Large intestine (tissue), 3 donors: ENCODE measurements around the gene B4GALNT3. TPM values are rescaled to one million over a fixed set of nuclear protein-coding genes. Genes with fewer than 3 reads are reported as not detected.
"Not testable (repeated sequence)": the region's sequence is repeated elsewhere in the genome, so short reads cannot be mapped to it uniquely, and the experiment has no call there.

ENCODE experiments used
- DNase-seq, 2 donors: peaks; one replicate each; pipeline versions ENCODE4 v3.0.0 to v3.0.0-alpha.2; 2013
- H3K27ac ChIP-seq: one replicate; pipeline ENCODE4 v1.5.1; 2013; ENCODE audit warnings: low read length
- H3K27me3 ChIP-seq: 2 replicates; pipeline ENCODE4 v1.6.1; 2013; ENCODE audit warnings: low read length; ENCODE audit not compliant: control insufficient read depth, insufficient read depth
- H3K36me3 ChIP-seq: 2 replicates; pipeline ENCODE4 v1.6.1; 2013; ENCODE audit warnings: low read length; ENCODE audit not compliant: control insufficient read depth, insufficient read depth
- H3K4me1 ChIP-seq: one replicate; pipeline ENCODE4 v1.6.1; 2013; ENCODE audit warnings: low read length; ENCODE audit not compliant: control insufficient read depth, insufficient read depth
- H3K4me3 ChIP-seq: one replicate; pipeline ENCODE4 v1.5.1; 2013; ENCODE audit warnings: low read length
- H3K9me3 ChIP-seq: one replicate; pipeline ENCODE4 v1.6.1; 2013; ENCODE audit warnings: mild to moderate bottlenecking, low read depth, low read length, moderate library complexity; ENCODE audit not compliant: control insufficient read depth
- WGBS: methylation state at CpG from one replicate; pipeline ENCODE4 v1.1.5; 2013; ENCODE audit warnings: low lambda C conversion rate; ENCODE audit not compliant: insufficient coverage; 5-methylcytosine and 5-hydroxymethylcytosine counted together
- polyA plus RNA-seq: library from polyadenylated mRNA; unstranded; fragments of 120-200 nt; gene quantifications from one replicate; pipeline ENCODE4 v1.2.1, GENCODE V29; 2013

Gene B4GALNT3
- polyA plus RNA-seq, 1 donor: 5.9 TPM

GRCh38 chr12:575129-575502, 115.4 kb downstream of the B4GALNT3 start:
- no CpG with 5 or more reads among the region's 7 CpGs for WGBS
- DNase-seq: no peak

GRCh38 chr12:575948-576614, 116.3 kb downstream of the B4GALNT3 start:
- no peak overlapping the region for H3K27ac ChIP-seq
- peaks cover 2% of the 10 kb centered on the region for H3K9me3 ChIP-seq
- H3K27me3 ChIP-seq: no peaks in the 10 kb centered on the region
- no CpG with 5 or more reads among the region's 39 CpGs for WGBS
- peaks cover 9% of the 10 kb centered on the region for H3K4me1 ChIP-seq
- H3K4me3 ChIP-seq: no peak overlapping the region
- peak; percentile 64 to 85 for DNase-seq
- no peaks in the 10 kb centered on the region for H3K36me3 ChIP-seq

More at GRCh38 chr12:575129-575502, 115.4 kb downstream of the B4GALNT3 start:
- Histone ChIP-seq H3K27me3 (no peaks in the 10 kb centered on the region), H3K4me1 (peaks cover 16% of the 10 kb centered on the region), H3K9me3 (peaks cover 2% of the 10 kb centered on the region), H3K4me3 (no peak overlapping the region), H3K36me3 (no peaks in the 10 kb centered on the region), H3K27ac (no peak overlapping the region)

DNA sequence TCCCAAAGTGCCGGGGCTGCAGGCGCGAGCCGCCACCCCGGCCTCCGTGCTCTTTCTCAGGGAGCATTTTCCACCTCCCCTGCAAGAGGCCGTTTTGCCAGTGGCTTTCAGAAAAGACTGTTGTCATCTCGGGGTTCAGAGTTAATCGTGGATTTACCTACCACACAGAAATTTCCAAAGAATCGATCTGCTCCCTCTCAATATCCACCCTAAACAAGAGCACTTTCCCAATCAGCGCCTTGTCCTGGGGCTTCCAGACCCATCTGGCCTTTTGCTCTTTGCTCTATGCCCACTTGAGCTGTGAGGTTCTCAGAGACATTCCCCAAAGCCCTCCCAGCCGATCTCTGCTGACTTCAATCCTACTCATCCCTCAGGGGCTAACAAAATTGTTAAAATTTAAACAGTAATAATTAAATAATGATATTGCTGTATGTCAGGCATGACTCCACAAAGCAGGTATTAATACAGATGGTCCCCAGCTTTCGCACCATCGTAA, 116.9 kb downstream of the B4GALNT3 start:
- no peak for DNase-seq
- Histone ChIP-seq H3K36me3 (no peaks in the 10 kb centered on the region), H3K4me3 (no peak overlapping the region), H3K9me3 (peaks cover 2% of the 10 kb centered on the region), H3K4me1 (peaks cover 7% of the 10 kb centered on the region), H3K27me3 (no peaks in the 10 kb centered on the region), H3K27ac (no peak overlapping the region)
- no CpG with 5 or more reads among the region's 14 CpGs for whole genome bisulfite sequencing

GRCh38 chr12:577994-578747, 118.4 kb downstream of the B4GALNT3 start:
- not testable (repeated sequence) for H3K27ac ChIP-seq, H3K4me1 ChIP-seq, H3K27me3 ChIP-seq, H3K4me3 ChIP-seq, H3K9me3 ChIP-seq, DNase-seq, H3K36me3 ChIP-seq
- no CpG with 5 or more reads among the region's 19 CpGs for WGBS

GRCh38 chr12:578748-579419, 119.1 kb downstream of the B4GALNT3 start:
- Histone ChIP-seq H3K9me3 (peaks cover 2% of the 10 kb centered on the region), H3K27me3 (no peaks in the 10 kb centered on the region), H3K4me3 (no peak overlapping the region), H3K27ac (no peak overlapping the region), H3K4me1 (peaks cover 10% of the 10 kb centered on the region), H3K36me3 (no peaks in the 10 kb centered on the region)
- DNase-seq: no peak
- 33% methylated on average over 1 of the region's 7 CpGs for WGBS

GRCh38 chr12:579420-580110, 119.8 kb downstream of the B4GALNT3 start:
- peaks cover 2% of the 10 kb centered on the region for H3K9me3 ChIP-seq
- H3K27me3 ChIP-seq: no peaks in the 10 kb centered on the region
- no peak overlapping the region for H3K4me3 ChIP-seq
- H3K27ac ChIP-seq: no peak overlapping the region
- DNase-seq: no peak
- H3K4me1 ChIP-seq: peaks cover 10% of the 10 kb centered on the region
- H3K36me3 ChIP-seq: no peaks in the 10 kb centered on the region
- 79% methylated on average over 3 of the region's 9 CpGs for WGBS

- no peak overlapping the region for H3K4me3 ChIP-seq
- H3K4me1 ChIP-seq: peaks cover 8% of the 10 kb centered on the region
- no CpG with 5 or more reads among the region's 4 CpGs for WGBS
- H3K27ac ChIP-seq: no peak overlapping the region
- H3K9me3 ChIP-seq: peaks cover 2% of the 10 kb centered on the region
- DNase-seq: no peak
- no peaks in the 10 kb centered on the region for H3K27me3 ChIP-seq
- H3K36me3 ChIP-seq: no peaks in the 10 kb centered on the region
Measured at GRCh38 chr12:580813-581212, 121.1 kb downstream of the B4GALNT3 start.

- H3K4me3 ChIP-seq: no peak overlapping the region
- DNase-seq: no peak
- H3K4me1 ChIP-seq: peaks cover 4% of the 10 kb centered on the region
- H3K27ac ChIP-seq: no peak overlapping the region
- WGBS: no CpG with 5 or more reads among the region's 5 CpGs
- peaks cover 2% of the 10 kb centered on the region for H3K9me3 ChIP-seq
- H3K36me3 ChIP-seq: no peaks in the 10 kb centered on the region
- H3K27me3 ChIP-seq: no peaks in the 10 kb centered on the region
Measured at GRCh38 chr12:581321-581720, 121.6 kb downstream of the B4GALNT3 start.

- H3K27ac ChIP-seq: no peak overlapping the region
- no peak for DNase-seq
- H3K27me3 ChIP-seq: no peaks in the 10 kb centered on the region
- H3K36me3 ChIP-seq: no peaks in the 10 kb centered on the region
- no peak overlapping the region for H3K4me3 ChIP-seq
- WGBS: no CpG with 5 or more reads among the region's 9 CpGs
- H3K4me1 ChIP-seq: peaks cover 3% of the 10 kb centered on the region
- no peaks in the 10 kb centered on the region for H3K9me3 ChIP-seq
Measured at GRCh38 chr12:581746-582145, 122.0 kb downstream of the B4GALNT3 start.

- Histone ChIP-seq H3K4me1 (peaks cover 3% of the 10 kb centered on the region), H3K27ac (no peak overlapping the region), H3K9me3 (no peaks in the 10 kb centered on the region), H3K27me3 (no peaks in the 10 kb centered on the region), H3K36me3 (no peaks in the 10 kb centered on the region), H3K4me3 (no peak overlapping the region)
- DNase-seq: peak; percentile 55 to 64
- no CpG with 5 or more reads among the region's 13 CpGs for WGBS
Measured at GRCh38 chr12:583251-583869, 123.6 kb downstream of the B4GALNT3 start.
